ENCODE measurements around the gene TMEM14B. TPM values are rescaled to one million over a fixed set of nuclear protein-coding genes. Genes with fewer than 3 reads are reported as not detected.

TMEM14B gene
- total and polyA plus RNA-seq, 9 of the 15 experiments (the other 6 are each of a cell fraction or from before 2014, with no cell fraction given): 174 to 862 (median 263) TPM

DNA sequence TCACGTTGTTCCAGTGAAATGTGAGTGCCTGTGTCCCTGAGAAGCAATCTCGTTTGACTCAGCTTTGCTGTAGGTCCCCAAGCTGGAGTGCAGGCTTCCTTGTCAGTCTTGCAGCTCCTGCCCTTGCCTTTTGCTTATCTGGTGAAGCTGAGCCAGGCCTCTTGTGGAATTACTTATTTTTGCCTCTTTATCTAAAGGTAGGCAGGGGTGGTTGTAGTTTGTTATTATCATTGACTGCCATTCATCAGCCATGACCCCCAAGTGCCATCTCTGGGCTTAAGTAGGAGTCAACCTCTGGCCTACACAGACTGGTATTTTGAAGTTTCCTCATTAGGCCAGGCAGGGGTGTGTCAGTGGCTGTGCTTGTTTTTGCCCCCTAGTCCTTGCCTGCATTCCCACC, 2.1 kb downstream of the TMEM14B start (continued):
- TF ChIP-seq, protein P1, sequence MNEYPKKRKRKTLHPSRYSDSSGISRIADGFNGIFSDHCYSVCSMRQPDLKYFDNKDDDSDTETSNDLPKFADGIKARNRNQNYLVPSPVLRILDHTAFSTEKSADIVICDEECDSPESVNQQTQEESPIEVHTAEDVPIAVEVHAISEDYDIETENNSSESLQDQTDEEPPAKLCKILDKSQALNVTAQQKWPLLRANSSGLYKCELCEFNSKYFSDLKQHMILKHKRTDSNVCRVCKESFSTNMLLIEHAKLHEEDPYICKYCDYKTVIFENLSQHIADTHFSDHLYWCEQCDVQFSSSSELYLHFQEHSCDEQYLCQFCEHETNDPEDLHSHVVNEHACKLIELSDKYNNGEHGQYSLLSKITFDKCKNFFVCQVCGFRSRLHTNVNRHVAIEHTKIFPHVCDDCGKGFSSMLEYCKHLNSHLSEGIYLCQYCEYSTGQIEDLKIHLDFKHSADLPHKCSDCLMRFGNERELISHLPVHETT (CRISPR knock-in tag; conservative IDR thresholded peaks at IDR 0.05 in 1 of 2, IDR thresholded peaks at IDR 0.05 in 1 of 2): 0 out of 4 replicates have a peak, but pooled peaks of 1 of the 2 experiments have one; percentile 35
- TF ChIP-seq XRCC4 (IDR thresholded peaks at IDR 0.05; ENCODE audit: extremely low read depth, insufficient read depth, insufficient read length) (no peak), SMAD2 (IDR thresholded peaks at IDR 0.05; ENCODE audit: low read depth, low read length) (no peak), CAMTA2 (CRISPR knock-in tag; conservative IDR thresholded peaks at IDR 0.05) (no peak), NR3C1 (CRISPR knock-in tag; IDR thresholded peaks at IDR 0.05) (no peak), ZBED1 (IDR thresholded peaks at IDR 0.05) (0 out of 2 replicates have a peak, but pooled peaks have one; percentile 50), SMC3 (conservative IDR thresholded peaks at IDR 0.05; ENCODE audit: insufficient read depth, low read depth, low read length) (0 out of 2 replicates have a peak, but pooled peaks have one; percentile 5), ZNF354B (CRISPR knock-in tag; IDR thresholded peaks at IDR 0.05) (no peak), FOXA1 (IDR thresholded peaks at IDR 0.05; ENCODE audit: borderline replicate concordance) (no peak), MEF2D (tag; conservative IDR thresholded peaks at IDR 0.05; ENCODE audit: low read depth) (no peak), KLF16 (IDR thresholded peaks at IDR 0.05) (peak; percentile 89), CEBPG (CRISPR knock-in tag; IDR thresholded peaks at IDR 0.05) (no peak), CEBPG (tag; conservative IDR thresholded peaks at IDR 0.05 in 1 of 2, IDR thresholded peaks at IDR 0.05 in 1 of 2) (no peak), POLR2B (IDR thresholded peaks at IDR 0.05; ENCODE audit: low read depth, partially characterized antibody) (no peak), CBX1 (IDR thresholded peaks at IDR 0.05; ENCODE audit: low read depth) (no peak), ZNF717 (CRISPR knock-in tag; IDR thresholded peaks at IDR 0.05) (no peak), NELFE (IDR thresholded peaks at IDR 0.05; ENCODE audit: insufficient read depth, insufficient read length) (no peak), ZNF184 (CRISPR knock-in tag; IDR thresholded peaks at IDR 0.05) (no peak)
- TF ChIP-seq, protein P2, sequence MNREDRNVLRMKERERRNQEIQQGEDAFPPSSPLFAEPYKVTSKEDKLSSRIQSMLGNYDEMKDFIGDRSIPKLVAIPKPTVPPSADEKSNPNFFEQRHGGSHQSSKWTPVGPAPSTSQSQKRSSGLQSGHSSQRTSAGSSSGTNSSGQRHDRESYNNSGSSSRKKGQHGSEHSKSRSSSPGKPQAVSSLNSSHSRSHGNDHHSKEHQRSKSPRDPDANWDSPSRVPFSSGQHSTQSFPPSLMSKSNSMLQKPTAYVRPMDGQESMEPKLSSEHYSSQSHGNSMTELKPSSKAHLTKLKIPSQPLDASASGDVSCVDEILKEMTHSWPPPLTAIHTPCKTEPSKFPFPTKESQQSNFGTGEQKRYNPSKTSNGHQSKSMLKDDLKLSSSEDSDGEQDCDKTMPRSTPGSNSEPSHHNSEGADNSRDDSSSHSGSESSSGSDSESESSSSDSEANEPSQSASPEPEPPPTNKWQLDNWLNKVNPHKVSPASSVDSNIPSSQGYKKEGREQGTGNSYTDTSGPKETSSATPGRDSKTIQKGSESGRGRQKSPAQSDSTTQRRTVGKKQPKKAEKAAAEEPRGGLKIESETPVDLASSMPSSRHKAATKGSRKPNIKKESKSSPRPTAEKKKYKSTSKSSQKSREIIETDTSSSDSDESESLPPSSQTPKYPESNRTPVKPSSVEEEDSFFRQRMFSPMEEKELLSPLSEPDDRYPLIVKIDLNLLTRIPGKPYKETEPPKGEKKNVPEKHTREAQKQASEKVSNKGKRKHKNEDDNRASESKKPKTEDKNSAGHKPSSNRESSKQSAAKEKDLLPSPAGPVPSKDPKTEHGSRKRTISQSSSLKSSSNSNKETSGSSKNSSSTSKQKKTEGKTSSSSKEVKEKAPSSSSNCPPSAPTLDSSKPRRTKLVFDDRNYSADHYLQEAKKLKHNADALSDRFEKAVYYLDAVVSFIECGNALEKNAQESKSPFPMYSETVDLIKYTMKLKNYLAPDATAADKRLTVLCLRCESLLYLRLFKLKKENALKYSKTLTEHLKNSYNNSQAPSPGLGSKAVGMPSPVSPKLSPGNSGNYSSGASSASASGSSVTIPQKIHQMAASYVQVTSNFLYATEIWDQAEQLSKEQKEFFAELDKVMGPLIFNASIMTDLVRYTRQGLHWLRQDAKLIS (CRISPR knock-in tag; IDR thresholded peaks at IDR 0.05): no peak
- TF ChIP-seq, protein P3, sequence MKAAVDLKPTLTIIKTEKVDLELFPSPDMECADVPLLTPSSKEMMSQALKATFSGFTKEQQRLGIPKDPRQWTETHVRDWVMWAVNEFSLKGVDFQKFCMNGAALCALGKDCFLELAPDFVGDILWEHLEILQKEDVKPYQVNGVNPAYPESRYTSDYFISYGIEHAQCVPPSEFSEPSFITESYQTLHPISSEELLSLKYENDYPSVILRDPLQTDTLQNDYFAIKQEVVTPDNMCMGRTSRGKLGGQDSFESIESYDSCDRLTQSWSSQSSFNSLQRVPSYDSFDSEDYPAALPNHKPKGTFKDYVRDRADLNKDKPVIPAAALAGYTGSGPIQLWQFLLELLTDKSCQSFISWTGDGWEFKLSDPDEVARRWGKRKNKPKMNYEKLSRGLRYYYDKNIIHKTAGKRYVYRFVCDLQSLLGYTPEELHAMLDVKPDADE (conservative IDR thresholded peaks at IDR 0.05; ENCODE audit: control insufficient read depth, low read depth, low read length): 0 out of 2 replicates have a peak, but pooled peaks have one; percentile 51
- TF ChIP-seq, protein P4, sequence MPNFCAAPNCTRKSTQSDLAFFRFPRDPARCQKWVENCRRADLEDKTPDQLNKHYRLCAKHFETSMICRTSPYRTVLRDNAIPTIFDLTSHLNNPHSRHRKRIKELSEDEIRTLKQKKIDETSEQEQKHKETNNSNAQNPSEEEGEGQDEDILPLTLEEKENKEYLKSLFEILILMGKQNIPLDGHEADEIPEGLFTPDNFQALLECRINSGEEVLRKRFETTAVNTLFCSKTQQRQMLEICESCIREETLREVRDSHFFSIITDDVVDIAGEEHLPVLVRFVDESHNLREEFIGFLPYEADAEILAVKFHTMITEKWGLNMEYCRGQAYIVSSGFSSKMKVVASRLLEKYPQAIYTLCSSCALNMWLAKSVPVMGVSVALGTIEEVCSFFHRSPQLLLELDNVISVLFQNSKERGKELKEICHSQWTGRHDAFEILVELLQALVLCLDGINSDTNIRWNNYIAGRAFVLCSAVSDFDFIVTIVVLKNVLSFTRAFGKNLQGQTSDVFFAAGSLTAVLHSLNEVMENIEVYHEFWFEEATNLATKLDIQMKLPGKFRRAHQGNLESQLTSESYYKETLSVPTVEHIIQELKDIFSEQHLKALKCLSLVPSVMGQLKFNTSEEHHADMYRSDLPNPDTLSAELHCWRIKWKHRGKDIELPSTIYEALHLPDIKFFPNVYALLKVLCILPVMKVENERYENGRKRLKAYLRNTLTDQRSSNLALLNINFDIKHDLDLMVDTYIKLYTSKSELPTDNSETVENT (CRISPR knock-in tag; IDR thresholded peaks at IDR 0.05): no peak
